ENCODE measurements around the gene DOCK2. TPM values are rescaled to one million over a fixed set of nuclear protein-coding genes. Genes with fewer than 3 reads are reported as not detected.

The DOCK2 gene
- total and polyA plus RNA-seq, 2 of the 8 experiments (the other 6 are each of a cell fraction or from before 2014, with no cell fraction given) = 3.9 to 5.7 TPM

- DNase-seq (ENCODE audit: low read depth in 1 of 2, low spot score in 2 of 2) (no peak), FAIRE-seq (no peak)
- H3K9ac ChIP-seq (replicated peaks in 1 of 4; ENCODE audit: extremely low read depth in 1 of 4, low read depth in 3 of 4, low read length in 3 of 4) = no peak overlapping the region
- no peak overlapping the region for H2AK5ac ChIP-seq (ENCODE audit: low read depth, low read length)
- peaks cover 7 to 12% of the 10 kb centered on the region in 2 experiments; a peak in 2 of 4 replicates for H3K9me3 ChIP-seq (ENCODE audit: insufficient read depth in 2 of 2, low read depth in 1 of 2, low read length in 1 of 2)
- peaks cover 0 to 17% (median 6%) of the 10 kb centered on the region in 4 experiments; a peak in 5 of 7 replicates for H3K27me3 ChIP-seq (replicated peaks in 1 of 4; ENCODE audit: control insufficient read depth in 3 of 4, extremely low read depth in 1 of 4, insufficient read depth in 3 of 4, low read length in 3 of 4)
- no peak overlapping the region for H3K14ac ChIP-seq (ENCODE audit: insufficient read length)
- H3K4me3 ChIP-seq (ENCODE audit: extremely low read depth in 1 of 4, insufficient read depth in 2 of 4, low read depth in 3 of 4, low read length in 4 of 4) = peak overlapping the region in 1 of 4 experiments; percentile 79; a peak in 2 of 8 replicates
- H3K23me2 ChIP-seq (ENCODE audit: low read depth, low read length) = peaks cover 3% of the 10 kb centered on the region; the same call in 1 of the 2 replicates
- no peak overlapping the region for H2BK5ac ChIP-seq (ENCODE audit: low read depth, low read length)
- no peak overlapping the region for H2BK15ac ChIP-seq (ENCODE audit: low read length)
- no peak overlapping the region for H4K8ac ChIP-seq (ENCODE audit: extremely low read depth, insufficient read depth, low read length)
- WGBS, 2 experiments (ENCODE audit: extremely low coverage in 1 of 2, insufficient coverage in 1 of 2, insufficient read length in 1 of 2, insufficient replicate concordance in 2 of 2, low coverage in 1 of 2, low lambda C conversion rate in 2 of 2, missing lambda C conversion rate in 1 of 2) = 77% methylated on average over 1 of the region's 1 CpG; no CpG with 5 or more reads in 1 of the 2 experiments
- POLR2A ChIA-PET (ENCODE audit: partially characterized antibody) = interaction anchor here (3.0 kb wide), 1 partner anchor 52 kb away, joined by 9 read pairs; the partner anchor contains the start of gene SPDL1
- H2BK20ac ChIP-seq (ENCODE audit: low read length) = no peak overlapping the region
- no peak overlapping the region for H3K18ac ChIP-seq (ENCODE audit: extremely low read depth, low read length)
- H3K23ac ChIP-seq (ENCODE audit: insufficient read length) = no peak overlapping the region
- no peak overlapping the region for H4K91ac ChIP-seq (replicated peaks; ENCODE audit: insufficient read length, low read length)
- no peaks in the 10 kb centered on the region for H3K79me1 ChIP-seq (ENCODE audit: low read depth, low read length)
- H3K36me3 ChIP-seq (ENCODE audit: control insufficient read depth in 2 of 4, insufficient read depth in 4 of 4, low read length in 3 of 4) = no peaks in the 10 kb centered on the region
- H3K4ac ChIP-seq (replicated peaks; ENCODE audit: insufficient read length, low read depth, low read length) = no peak overlapping the region
- CTCF ChIA-PET (ENCODE audit: partially characterized antibody) = interaction anchor here (0.7 kb wide), 2 partner anchors 272 to 1077 kb away, joined by 3 to 4 read pairs; no protein-coding TSS in a partner anchor
- no peak overlapping the region for H3K56ac ChIP-seq (replicated peaks; ENCODE audit: insufficient read length, low read depth, low read length)
- H3K4me2 ChIP-seq (ENCODE audit: insufficient read depth in 1 of 2, low read depth in 2 of 2, low read length in 2 of 2) = peak overlapping the region in 1 of 2 experiments; percentile 80; a peak in 1 of 4 replicates
- peaks cover 0 to 10% (median 4%) of the 10 kb centered on the region in 4 experiments; a peak in 6 of 7 replicates for H3K4me1 ChIP-seq (replicated peaks in 1 of 4; ENCODE audit: control insufficient read depth in 3 of 4, insufficient read depth in 4 of 4, low read length in 3 of 4)
- no peak overlapping the region for H2AFZ ChIP-seq (ENCODE audit: low read length)
- H2BK120ac ChIP-seq (replicated peaks; ENCODE audit: low read depth, low read length) = no peak overlapping the region
- no peaks in the 10 kb centered on the region for H4K20me1 ChIP-seq (replicated peaks in 1 of 2; ENCODE audit: control insufficient read depth in 1 of 2, insufficient read depth in 2 of 2, low read length in 2 of 2)
- H3K27ac ChIP-seq (ENCODE audit: low read depth, low read length) = no peak overlapping the region
- H4K5ac ChIP-seq (ENCODE audit: insufficient read length, low read depth, low read length) = no peak overlapping the region
- no peaks in the 10 kb centered on the region for H3K79me2 ChIP-seq (ENCODE audit: control insufficient read depth in 1 of 2, insufficient read depth in 2 of 2, low read length in 2 of 2)
- H2BK12ac ChIP-seq (ENCODE audit: low read depth, low read length) = no peak overlapping the region
- TF ChIP-seq CBX8 (IDR thresholded peaks at IDR 0.05; ENCODE audit: borderline replicate concordance, low read depth, low read length) (no peak), CTBP2 (IDR thresholded peaks at IDR 0.05; ENCODE audit: borderline replicate concordance, insufficient read depth, insufficient read length, low read length) (no peak), RBBP5 (IDR thresholded peaks at IDR 0.05; ENCODE audit: borderline replicate concordance, low read depth, low read length) (no peak), NANOG (IDR thresholded peaks at IDR 0.05; ENCODE audit: insufficient read depth, low read depth, low read length, poor library complexity, severe bottlenecking) (no peak), JUND (IDR thresholded peaks at IDR 0.05; ENCODE audit: low read length) (no peak), TBP (IDR thresholded peaks at IDR 0.05; ENCODE audit: low read depth, low read length) (no peak), SIRT6 (IDR thresholded peaks at IDR 0.05; ENCODE audit: low read length) (no peak), BCL11A (IDR thresholded peaks at IDR 0.05; ENCODE audit: low read depth in 2 of 2, low read length in 2 of 2) (no peak), CHD2 (IDR thresholded peaks at IDR 0.05; ENCODE audit: low read length) (no peak), SP1 (IDR thresholded peaks at IDR 0.05; ENCODE audit: low read depth, low read length) (no peak), KDM1A (IDR thresholded peaks at IDR 0.05; ENCODE audit: borderline replicate concordance, low read length) (no peak), EZH2 (IDR thresholded peaks at IDR 0.05; ENCODE audit: low read depth, low read length, severe bottlenecking) (no peak)
- TF ChIP-seq, protein P1, sequence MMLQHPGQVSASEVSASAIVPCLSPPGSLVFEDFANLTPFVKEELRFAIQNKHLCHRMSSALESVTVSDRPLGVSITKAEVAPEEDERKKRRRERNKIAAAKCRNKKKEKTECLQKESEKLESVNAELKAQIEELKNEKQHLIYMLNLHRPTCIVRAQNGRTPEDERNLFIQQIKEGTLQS (IDR thresholded peaks at IDR 0.05; ENCODE audit: insufficient read depth, low read depth, low read length) = no peak
Measured at GRCh38 chr5:169635936-169636335, 1.1 kb upstream of the DOCK2 start.
